B cell (primary cell): ENCODE measurements around the gene ISOC2.

Source experiments
- CTCF ChIP-seq: fragments of 200-600 bp; IDR thresholded peaks from one replicate; pipeline ENCODE4 v1.8.0; 2022; ENCODE audit warnings: antibody characterized with exemption, mild to moderate bottlenecking
- EZH2 ChIP-seq: IDR thresholded peaks from 2 replicates; pipeline ENCODE4 v1.6.1; 2012; ENCODE audit warnings: borderline replicate concordance, low read depth, mild to moderate bottlenecking, moderate library complexity, low read length; ENCODE audit not compliant: insufficient read depth, poor library complexity, severe bottlenecking

DNA sequence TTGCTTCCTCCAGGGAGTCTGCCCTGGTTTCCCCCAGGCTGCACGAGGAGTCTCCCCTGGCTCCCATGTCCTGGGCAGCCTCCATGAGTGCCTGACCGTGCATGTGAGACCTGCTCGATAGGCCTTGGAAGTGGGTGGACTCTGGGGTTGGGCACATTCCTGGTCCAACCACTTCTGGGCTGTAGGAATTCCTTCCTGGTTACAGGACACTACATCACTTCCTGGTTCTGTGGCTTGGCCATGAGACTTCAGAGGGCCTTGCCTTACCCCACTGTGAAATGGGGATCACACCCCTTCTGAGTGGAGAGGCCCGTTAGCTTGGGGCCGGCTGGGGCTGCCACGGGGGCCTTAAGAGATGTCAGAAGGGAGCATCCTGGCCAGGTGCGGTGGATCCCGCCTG, 11.0 kb upstream of the ISOC2 start:
- TF ChIP-seq CTCF (no peak), EZH2 (no peak)
